IPS-18a (cell line): Measurements from ENCODE around the gene RFX7.

Source experiments
- H3K27ac ChIP-seq: one replicate; pipeline ENCODE4 v1.5.1; 2013; ENCODE audit warnings: low read length
- H3K27me3 ChIP-seq: one replicate; pipeline ENCODE4 v1.6.1; 2013; ENCODE audit warnings: mild to moderate bottlenecking, low read length; ENCODE audit not compliant: control insufficient read depth, insufficient read depth
- H3K36me3 ChIP-seq: one replicate; pipeline ENCODE4 v1.6.1; 2013; ENCODE audit warnings: low read depth, low read length; ENCODE audit not compliant: control insufficient read depth
- H3K4me1 ChIP-seq: one replicate; pipeline ENCODE4 v1.6.1; 2013; ENCODE audit warnings: low read depth, low read length; ENCODE audit not compliant: control insufficient read depth
- H3K4me3 ChIP-seq: one replicate; pipeline ENCODE4 v1.5.1; 2013; ENCODE audit warnings: low read length
- H3K9ac ChIP-seq: one replicate; pipeline ENCODE4 v1.6.1; 2013; ENCODE audit warnings: mild to moderate bottlenecking, low read length, moderate library complexity
- H3K9me3 ChIP-seq: one replicate; pipeline ENCODE4 v1.6.1; 2013; ENCODE audit warnings: low read depth, low read length; ENCODE audit not compliant: control insufficient read depth

Gene RFX7

DNA sequence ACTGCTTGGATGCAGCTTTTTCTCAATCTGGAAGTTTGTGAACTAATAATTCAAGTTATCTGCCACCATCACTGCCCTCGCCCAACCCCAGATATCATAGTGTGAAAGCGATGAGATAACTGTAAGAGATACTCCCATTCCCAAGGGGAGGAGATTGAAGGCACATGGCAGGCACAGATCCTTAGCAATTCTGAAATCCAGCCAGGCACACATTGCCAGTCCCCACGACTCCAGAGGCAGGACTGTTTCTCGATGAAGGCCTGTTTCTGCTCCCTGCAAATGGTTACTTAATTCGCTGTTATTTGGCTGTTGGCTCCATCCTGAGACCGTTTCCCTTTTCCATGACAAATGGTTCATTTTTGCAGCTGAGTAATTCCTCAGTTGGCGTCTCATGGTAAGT is 187.1 kb downstream of the RFX7 start:
- Histone ChIP-seq H3K9me3 (no peaks in the 10 kb centered on the region), H3K4me3 (no peak overlapping the region), H3K4me1 (no peaks in the 10 kb centered on the region), H3K27ac (no peak overlapping the region), H3K36me3 (no peaks in the 10 kb centered on the region), H3K27me3 (no peaks in the 10 kb centered on the region), H3K9ac (no peak overlapping the region)

DNA sequence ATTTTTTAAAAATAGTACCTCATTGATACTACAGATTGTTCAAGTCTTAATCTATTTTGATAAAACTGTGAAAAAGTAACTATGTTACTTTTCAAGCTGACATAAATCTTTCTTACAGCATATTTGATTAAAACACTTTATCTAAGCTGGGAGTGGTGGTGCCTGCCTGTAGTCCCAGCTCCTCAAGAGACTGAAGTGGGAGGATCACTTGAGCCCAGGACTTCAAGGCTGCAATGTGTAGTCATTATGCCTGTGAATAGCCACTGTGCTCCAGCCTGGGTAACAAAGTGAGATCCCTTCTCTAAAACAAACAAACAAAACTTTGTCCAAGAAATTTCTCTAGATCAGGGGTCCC is 190.7 kb downstream of the RFX7 start:
- Histone ChIP-seq H3K36me3 (no peaks in the 10 kb centered on the region), H3K9ac (no peak overlapping the region), H3K27me3 (no peaks in the 10 kb centered on the region), H3K4me1 (no peaks in the 10 kb centered on the region), H3K27ac (no peak overlapping the region), H3K9me3 (no peaks in the 10 kb centered on the region), H3K4me3 (no peak overlapping the region)

- Histone ChIP-seq H3K27me3 (no peaks in the 10 kb centered on the region), H3K36me3 (no peaks in the 10 kb centered on the region), H3K9me3 (no peaks in the 10 kb centered on the region), H3K4me1 (no peaks in the 10 kb centered on the region), H3K27ac (no peak overlapping the region), H3K9ac (no peak overlapping the region), H3K4me3 (no peak overlapping the region)
These were observed 191.2 kb downstream of the RFX7 start for GRCh38 chr15:56052395-56053045.

GRCh38 chr15:56051676-56052075 is 192.0 kb downstream of the RFX7 start:
- no peaks in the 10 kb centered on the region for H3K4me1 ChIP-seq
- no peaks in the 10 kb centered on the region for H3K27me3 ChIP-seq
- H3K9ac ChIP-seq, result no peak overlapping the region
- H3K27ac ChIP-seq, result no peak overlapping the region
- no peaks in the 10 kb centered on the region for H3K9me3 ChIP-seq
- no peak overlapping the region for H3K4me3 ChIP-seq
- no peaks in the 10 kb centered on the region for H3K36me3 ChIP-seq

GRCh38 chr15:56049577-56049976 is 194.1 kb downstream of the RFX7 start:
- H3K27me3 ChIP-seq, result no peaks in the 10 kb centered on the region
- H3K9me3 ChIP-seq, result no peaks in the 10 kb centered on the region
- H3K27ac ChIP-seq, result no peak overlapping the region
- H3K4me1 ChIP-seq, result no peaks in the 10 kb centered on the region
- no peak overlapping the region for H3K9ac ChIP-seq
- no peak overlapping the region for H3K4me3 ChIP-seq
- H3K36me3 ChIP-seq, result no peaks in the 10 kb centered on the region

DNA sequence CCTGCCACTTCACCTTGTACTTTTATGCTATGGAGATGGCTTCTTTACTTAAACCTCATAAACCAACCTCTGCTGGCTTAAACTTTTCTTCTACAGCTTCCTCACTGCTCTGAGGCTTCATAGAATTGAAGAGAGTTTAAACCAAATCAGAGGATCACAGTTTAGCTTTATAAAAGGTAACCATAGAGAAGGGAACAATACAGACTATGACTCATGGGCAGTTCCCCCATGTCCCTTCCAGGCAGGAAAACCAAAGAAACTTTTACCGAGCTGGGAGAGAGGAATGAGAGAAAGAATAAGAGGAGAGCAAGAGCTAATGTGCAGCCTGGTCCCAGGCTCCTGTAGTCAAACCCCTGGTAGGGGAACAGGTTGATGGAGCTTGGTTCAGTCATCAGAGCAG is 196.3 kb downstream of the RFX7 start:
- Histone ChIP-seq H3K4me3 (no peak overlapping the region), H3K27me3 (no peaks in the 10 kb centered on the region), H3K9ac (no peak overlapping the region), H3K9me3 (no peaks in the 10 kb centered on the region), H3K36me3 (no peaks in the 10 kb centered on the region), H3K4me1 (no peaks in the 10 kb centered on the region), H3K27ac (no peak overlapping the region)

DNA sequence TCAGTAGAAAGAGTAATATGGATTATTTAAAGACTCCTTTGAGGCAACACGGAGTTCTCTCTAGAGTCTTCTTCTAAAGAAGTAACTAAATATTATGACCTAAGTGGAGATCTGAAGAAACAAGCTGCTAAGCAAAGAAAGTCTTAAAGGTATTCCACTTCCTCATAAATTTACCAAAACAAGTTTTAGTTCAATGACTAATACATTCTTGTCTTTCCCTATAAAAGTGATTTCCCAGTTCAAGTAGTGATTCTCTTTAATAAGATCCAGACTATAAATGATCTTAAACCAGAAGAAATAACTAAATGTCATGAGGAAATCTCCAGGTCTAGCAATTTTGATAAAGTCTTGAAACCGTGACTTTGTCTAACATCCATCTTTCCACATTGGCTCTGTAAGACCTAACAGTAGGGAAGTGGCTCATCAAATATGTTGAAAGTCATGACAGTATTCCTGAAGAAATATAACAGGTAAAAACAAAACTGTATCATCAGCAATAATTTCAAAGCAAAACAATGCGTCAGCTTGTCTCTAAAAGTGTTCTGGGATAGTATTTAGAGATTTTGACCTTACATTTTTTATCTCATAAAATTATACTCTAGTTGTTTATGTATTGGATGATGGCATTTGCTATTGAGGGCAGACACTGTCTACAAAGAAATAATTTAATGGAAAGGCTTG is 198.5 kb downstream of the RFX7 start:
- peaks cover 4% of the 10 kb centered on the region for H3K4me1 ChIP-seq
- H3K27ac ChIP-seq, result no peak overlapping the region
- no peaks in the 10 kb centered on the region for H3K9me3 ChIP-seq

GRCh38 chr15:56042982-56043980 is 200.4 kb downstream of the RFX7 start:
- Histone ChIP-seq H3K36me3 (no peaks in the 10 kb centered on the region), H3K27ac (no peak overlapping the region), H3K9me3 (no peaks in the 10 kb centered on the region), H3K9ac (no peak overlapping the region), H3K27me3 (no peaks in the 10 kb centered on the region), H3K4me1 (peaks cover 4% of the 10 kb centered on the region), H3K4me3 (no peak overlapping the region)

More for the DNA sequence above, 198.5 kb downstream of the RFX7 start:
- H3K27me3 ChIP-seq, result no peaks in the 10 kb centered on the region
- H3K36me3 ChIP-seq, result no peaks in the 10 kb centered on the region
- H3K4me3 ChIP-seq, result no peak overlapping the region
- H3K9ac ChIP-seq, result no peak overlapping the region

GRCh38 chr15:56042498-56042897 is 201.2 kb downstream of the RFX7 start:
- Histone ChIP-seq H3K4me1 (peaks cover 4% of the 10 kb centered on the region), H3K4me3 (no peak overlapping the region), H3K27ac (no peak overlapping the region)

DNA sequence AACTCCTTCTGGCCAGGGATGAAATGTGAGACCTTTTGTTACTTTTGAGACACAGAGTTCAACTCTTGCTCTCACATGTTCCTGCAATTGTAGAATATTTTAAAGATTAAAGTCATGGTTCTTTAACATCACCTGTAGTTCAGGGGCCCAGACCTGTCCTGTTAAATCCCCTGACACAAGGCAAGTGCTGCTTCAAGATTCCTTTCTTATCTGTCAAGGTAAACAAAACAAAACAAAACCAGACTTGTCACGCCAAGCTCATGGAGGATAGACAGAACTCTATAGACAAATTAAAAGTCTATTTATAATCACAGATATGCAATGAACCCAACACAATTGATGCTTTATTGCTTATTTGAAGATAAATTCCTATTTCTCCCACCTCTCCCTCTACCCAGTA is 201.6 kb downstream of the RFX7 start:
- H3K27ac ChIP-seq, result no peak overlapping the region
- peaks cover 4% of the 10 kb centered on the region for H3K4me1 ChIP-seq
- no peaks in the 10 kb centered on the region for H3K36me3 ChIP-seq
- H3K4me3 ChIP-seq, result no peak overlapping the region
- no peaks in the 10 kb centered on the region for H3K9me3 ChIP-seq
- H3K9ac ChIP-seq, result no peak overlapping the region
- no peaks in the 10 kb centered on the region for H3K27me3 ChIP-seq

More at GRCh38 chr15:56042498-56042897, 201.2 kb downstream of the RFX7 start:
- Histone ChIP-seq H3K9ac (no peak overlapping the region), H3K36me3 (no peaks in the 10 kb centered on the region), H3K9me3 (no peaks in the 10 kb centered on the region), H3K27me3 (no peaks in the 10 kb centered on the region)
